ENCODE measurements around the gene MADCAM1.

GRCh38 chr19:525857-526419 lies 29.7 kb downstream of the MADCAM1 start:
- no peak for TF ChIP-seq EP300 (IDR thresholded peaks at IDR 0.05)
- TF ChIP-seq POLR2A (IDR thresholded peaks at IDR 0.05), result no peak
- no peak for TF ChIP-seq CTCF (IDR thresholded peaks at IDR 0.05)

All from ovary (tissue), 3 donors.